Chondrocyte (in vitro differentiated cells): ENCODE measurements around the gene OR10H1. TPM values are rescaled to one million over a fixed set of nuclear protein-coding genes. Genes with fewer than 3 reads are reported as not detected.

ENCODE experiments used
- DNase-seq: peaks from one replicate; pipeline ENCODE4 v3.0.0; 2021; ENCODE audit warnings: mixed read lengths, low spot score
- H3K27ac Mint-ChIP-seq: one replicate; pipeline ENCODE4 v1.8.0; 2021; ENCODE audit warnings: mild to moderate bottlenecking, moderate library complexity, mixed read lengths; ENCODE audit not compliant: unreplicated experiment
- H3K27me3 Mint-ChIP-seq: 2 replicates; pipeline ENCODE4 v1.8.0; 2021; ENCODE audit warnings: low read depth, mixed read lengths
- H3K36me3 Mint-ChIP-seq: 2 replicates; pipeline ENCODE4 v1.8.0; 2021; ENCODE audit warnings: low read depth, mixed read lengths
- H3K4me1 Mint-ChIP-seq: 2 replicates; pipeline ENCODE4 v1.8.0; 2021; ENCODE audit warnings: low read depth, mild to moderate bottlenecking, mixed read lengths
- H3K4me3 Mint-ChIP-seq: one replicate; pipeline ENCODE4 v1.8.0; 2021; ENCODE audit warnings: mild to moderate bottlenecking, moderate library complexity, mixed read lengths; ENCODE audit not compliant: unreplicated experiment
- H3K9me3 Mint-ChIP-seq: 2 replicates; pipeline ENCODE4 v1.8.0; 2021; ENCODE audit warnings: low read depth, mixed read lengths
- total RNA-seq: library from RNA; stranded (reverse); gene quantifications from 3 replicates; pipeline ENCODE4 v1.2.1, GENCODE V29; 2021
- TF ChIP-seq, protein P1 (sequence below): fragments of 200-600 bp; sonication (generic); IDR thresholded peaks from 2 replicates; pipeline ENCODE4 v1.5.0; 2021; ENCODE audit warnings: antibody characterized with exemption, mild to moderate bottlenecking, moderate library complexity

The OR10H1 gene
- total RNA-seq, 1 donor from 2014 or later, result not detected

DNA sequence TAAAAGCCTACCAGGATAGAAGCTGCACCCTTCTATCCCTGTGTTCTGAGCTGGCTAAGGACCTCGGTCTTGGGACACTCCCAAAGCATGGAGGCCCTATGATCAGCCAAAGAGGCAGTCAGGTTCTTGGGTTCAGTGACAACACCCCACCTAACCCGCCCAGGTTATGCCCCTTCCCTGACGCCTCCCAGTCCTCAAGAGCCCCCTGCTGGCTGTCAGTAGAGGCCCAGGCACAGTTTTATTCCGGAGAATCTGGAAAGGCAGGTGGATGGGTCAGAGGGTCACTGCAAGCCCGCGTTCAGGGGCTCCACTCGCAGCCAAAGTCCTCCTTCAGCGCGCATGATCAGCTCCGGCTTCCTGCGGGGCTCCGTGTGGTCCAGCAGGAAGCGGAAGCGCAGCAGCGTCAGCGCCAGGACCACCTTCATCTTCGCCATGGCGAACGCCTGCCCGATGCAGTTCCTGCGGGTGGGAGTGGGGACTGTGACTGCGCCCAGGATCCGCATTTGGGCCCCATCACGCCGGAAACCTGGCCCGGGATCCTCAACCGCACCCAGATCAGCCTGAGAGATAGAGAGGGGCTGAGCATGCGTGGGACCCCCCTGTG, 55.4 kb downstream of the OR10H1 start:
- H3K9me3 Mint-ChIP-seq, result peaks cover 9% of the 10 kb centered on the region

DNA sequence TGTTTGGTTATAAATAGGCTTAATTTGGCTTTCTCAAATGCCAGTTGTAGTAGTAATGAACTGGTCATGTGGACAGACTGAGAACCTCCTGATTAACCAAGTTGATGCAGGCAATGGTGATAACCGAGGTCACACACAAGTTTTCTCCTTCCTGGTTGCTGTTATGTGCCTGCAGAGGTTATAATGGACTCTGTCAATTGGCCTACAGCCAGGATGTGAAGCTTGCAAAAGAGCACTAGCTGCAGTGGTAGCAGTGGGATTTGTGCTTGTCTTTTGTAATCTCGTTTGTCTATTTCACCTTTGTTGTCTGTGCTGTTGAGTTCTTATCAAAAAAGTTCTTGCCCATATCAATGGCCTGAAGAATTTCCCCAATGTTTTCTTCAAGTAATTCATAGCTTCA, 57.1 kb downstream of the OR10H1 start:
- Mint-ChIP-seq H3K4me3 (no peak overlapping the region), H3K9me3 (peaks cover 17% of the 10 kb centered on the region)

More for the DNA sequence above, 55.4 kb downstream of the OR10H1 start:
- Mint-ChIP-seq H3K27me3 (no peaks in the 10 kb centered on the region), H3K4me1 (no peaks in the 10 kb centered on the region), H3K36me3 (no peaks in the 10 kb centered on the region), H3K27ac (no peak overlapping the region), H3K4me3 (no peak overlapping the region)
- TF ChIP-seq, protein P1, sequence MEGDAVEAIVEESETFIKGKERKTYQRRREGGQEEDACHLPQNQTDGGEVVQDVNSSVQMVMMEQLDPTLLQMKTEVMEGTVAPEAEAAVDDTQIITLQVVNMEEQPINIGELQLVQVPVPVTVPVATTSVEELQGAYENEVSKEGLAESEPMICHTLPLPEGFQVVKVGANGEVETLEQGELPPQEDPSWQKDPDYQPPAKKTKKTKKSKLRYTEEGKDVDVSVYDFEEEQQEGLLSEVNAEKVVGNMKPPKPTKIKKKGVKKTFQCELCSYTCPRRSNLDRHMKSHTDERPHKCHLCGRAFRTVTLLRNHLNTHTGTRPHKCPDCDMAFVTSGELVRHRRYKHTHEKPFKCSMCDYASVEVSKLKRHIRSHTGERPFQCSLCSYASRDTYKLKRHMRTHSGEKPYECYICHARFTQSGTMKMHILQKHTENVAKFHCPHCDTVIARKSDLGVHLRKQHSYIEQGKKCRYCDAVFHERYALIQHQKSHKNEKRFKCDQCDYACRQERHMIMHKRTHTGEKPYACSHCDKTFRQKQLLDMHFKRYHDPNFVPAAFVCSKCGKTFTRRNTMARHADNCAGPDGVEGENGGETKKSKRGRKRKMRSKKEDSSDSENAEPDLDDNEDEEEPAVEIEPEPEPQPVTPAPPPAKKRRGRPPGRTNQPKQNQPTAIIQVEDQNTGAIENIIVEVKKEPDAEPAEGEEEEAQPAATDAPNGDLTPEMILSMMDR, result no peak
- DNase-seq, result no peak

More for the DNA sequence above, 57.1 kb downstream of the OR10H1 start:
- TF ChIP-seq, protein P1, result no peak
- Mint-ChIP-seq H3K27me3 (no peaks in the 10 kb centered on the region), H3K36me3 (no peaks in the 10 kb centered on the region), H3K4me1 (no peaks in the 10 kb centered on the region), H3K27ac (no peak overlapping the region)
- no peak for DNase-seq

Other genes with a start within 250 kb of the OR10H1 start
- gene CYP4F8, start 200.4 kb downstream of the OR10H1 start, total RNA-seq, result not detected in 3 replicates
- not detected in 3 replicates for gene CYP4F3, start 174.8 kb downstream of the OR10H1 start, total RNA-seq
- gene CYP4F12, start 142.6 kb downstream of the OR10H1 start, total RNA-seq, result not detected in 3 replicates
- gene OR10H2, start 87.6 kb downstream of the OR10H1 start, total RNA-seq, result not detected in 3 replicates
- gene OR10H3, start 77.7 kb downstream of the OR10H1 start, total RNA-seq, result not detected in 3 replicates
- gene OR10H5, start 28.0 kb downstream of the OR10H1 start, total RNA-seq, result not detected in 3 replicates
- gene CYP4F2, start 82.4 kb upstream of the OR10H1 start, total RNA-seq, result not detected in 3 replicates
- gene CYP4F11, start 118.9 kb upstream of the OR10H1 start, total RNA-seq, result not detected in 3 replicates
- not detected in 3 replicates for gene OR10H4, start 133.3 kb upstream of the OR10H1 start, total RNA-seq